ENCODE results near the gene MINDY4. TPM values are rescaled to one million over a fixed set of nuclear protein-coding genes. Genes with fewer than 3 reads are reported as not detected.

Gene MINDY4
- total and polyA plus RNA-seq, 2 of the 4 experiments (the other 2 are of a cell fraction), result 1.8 to 3.6 TPM

- Histone ChIP-seq H2BK120ac (ENCODE audit: low read depth, low read length) (no peak overlapping the region), H3K18ac (ENCODE audit: low read depth, low read length) (no peak overlapping the region), H2BK15ac (ENCODE audit: low read depth, low read length) (no peak overlapping the region), H3K4me1 (ENCODE audit: control insufficient read depth, insufficient read depth, low read length) (peaks cover 6% of the 10 kb centered on the region; the same call in 1 of the 2 replicates), H3K4me2 (ENCODE audit: low read depth, low read length) (no peak overlapping the region), H2BK20ac (ENCODE audit: low read depth, low read length) (no peak overlapping the region), H4K20me1 (ENCODE audit: insufficient read depth, low read length) (no peaks in the 10 kb centered on the region), H3K4me3 (ENCODE audit: insufficient read depth, low read depth, low read length) (no peak overlapping the region), H3K4ac (ENCODE audit: low read depth, low read length) (no peak overlapping the region), H3K23ac (ENCODE audit: low read depth, low read length) (no peak overlapping the region), H4K91ac (ENCODE audit: insufficient read depth, low read depth, low read length) (no peak overlapping the region), H3K14ac (replicated peaks; ENCODE audit: low read depth, low read length) (no peak overlapping the region), H3K27ac (ENCODE audit: insufficient read depth, low read length) (no peak overlapping the region), H2AK5ac (ENCODE audit: low read depth, low read length) (no peak overlapping the region), H2AFZ (replicated peaks; ENCODE audit: low read length, poor library complexity) (no peak overlapping the region), H3K9ac (ENCODE audit: low read depth, low read length) (no peak overlapping the region), H3K9me3 (ENCODE audit: control insufficient read depth, insufficient read depth, low read length) (no peaks in the 10 kb centered on the region), H3K36me3 (ENCODE audit: control insufficient read depth, insufficient read depth, low read length) (no peaks in the 10 kb centered on the region), H3K79me1 (ENCODE audit: low read depth in 1 of 2, low read length in 2 of 2) (peaks cover 0 to 3% of the 10 kb centered on the region in 2 experiments; a peak in 1 of 4 replicates), H3K27me3 (ENCODE audit: control insufficient read depth, insufficient read depth, low read length) (peaks cover 2% of the 10 kb centered on the region; the same call in 1 of the 2 replicates), H4K5ac (ENCODE audit: low read depth, low read length) (no peak overlapping the region), H4K8ac (ENCODE audit: low read depth in 2 of 2, low read length in 2 of 2) (no peak overlapping the region), H2BK5ac (ENCODE audit: low read depth, low read length, poor library complexity, severe bottlenecking) (no peak overlapping the region), H2AK9ac (replicated peaks; ENCODE audit: low read depth, low read length, poor library complexity) (no peak overlapping the region), H3K56ac (ENCODE audit: extremely low read depth, insufficient read depth, low read length) (no peak overlapping the region), H3K9me1 (ENCODE audit: insufficient read depth, low read length) (no peaks in the 10 kb centered on the region)
- ATAC-seq (ENCODE audit: low read depth) (no peak), DNase-seq (no peak)
- no TSS peak for BruUV-seq (replicated peaks)
- no peak for TF ChIP-seq NFE2L2 (IDR thresholded peaks at IDR 0.05; ENCODE audit: low read depth, low read length)
- no peak for TF ChIP-seq MAFK (IDR thresholded peaks at IDR 0.05; ENCODE audit: low read depth, low read length)
- TF ChIP-seq MAZ (IDR thresholded peaks at IDR 0.05; ENCODE audit: borderline replicate concordance, low read depth, low read length), result no peak
- no peak for TF ChIP-seq BHLHE40 (IDR thresholded peaks at IDR 0.05; ENCODE audit: low read depth, low read length)
- TF ChIP-seq, protein P1, sequence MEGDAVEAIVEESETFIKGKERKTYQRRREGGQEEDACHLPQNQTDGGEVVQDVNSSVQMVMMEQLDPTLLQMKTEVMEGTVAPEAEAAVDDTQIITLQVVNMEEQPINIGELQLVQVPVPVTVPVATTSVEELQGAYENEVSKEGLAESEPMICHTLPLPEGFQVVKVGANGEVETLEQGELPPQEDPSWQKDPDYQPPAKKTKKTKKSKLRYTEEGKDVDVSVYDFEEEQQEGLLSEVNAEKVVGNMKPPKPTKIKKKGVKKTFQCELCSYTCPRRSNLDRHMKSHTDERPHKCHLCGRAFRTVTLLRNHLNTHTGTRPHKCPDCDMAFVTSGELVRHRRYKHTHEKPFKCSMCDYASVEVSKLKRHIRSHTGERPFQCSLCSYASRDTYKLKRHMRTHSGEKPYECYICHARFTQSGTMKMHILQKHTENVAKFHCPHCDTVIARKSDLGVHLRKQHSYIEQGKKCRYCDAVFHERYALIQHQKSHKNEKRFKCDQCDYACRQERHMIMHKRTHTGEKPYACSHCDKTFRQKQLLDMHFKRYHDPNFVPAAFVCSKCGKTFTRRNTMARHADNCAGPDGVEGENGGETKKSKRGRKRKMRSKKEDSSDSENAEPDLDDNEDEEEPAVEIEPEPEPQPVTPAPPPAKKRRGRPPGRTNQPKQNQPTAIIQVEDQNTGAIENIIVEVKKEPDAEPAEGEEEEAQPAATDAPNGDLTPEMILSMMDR (conservative IDR thresholded peaks at IDR 0.05; ENCODE audit: low read depth, low read length), result no peak
- no peak for TF ChIP-seq RFX5 (IDR thresholded peaks at IDR 0.05; ENCODE audit: low read depth, low read length)
- TF ChIP-seq FOS (IDR thresholded peaks at IDR 0.05; ENCODE audit: low read depth, low read length), result no peak
- no peak for TF ChIP-seq SMC3 (IDR thresholded peaks at IDR 0.05; ENCODE audit: low read depth, low read length)
- no peak for TF ChIP-seq RAD21 (IDR thresholded peaks at IDR 0.05; ENCODE audit: low read length)
- no peak for TF ChIP-seq MXI1 (IDR thresholded peaks at IDR 0.05; ENCODE audit: borderline replicate concordance, low read depth, low read length)
- TF ChIP-seq, protein P2, sequence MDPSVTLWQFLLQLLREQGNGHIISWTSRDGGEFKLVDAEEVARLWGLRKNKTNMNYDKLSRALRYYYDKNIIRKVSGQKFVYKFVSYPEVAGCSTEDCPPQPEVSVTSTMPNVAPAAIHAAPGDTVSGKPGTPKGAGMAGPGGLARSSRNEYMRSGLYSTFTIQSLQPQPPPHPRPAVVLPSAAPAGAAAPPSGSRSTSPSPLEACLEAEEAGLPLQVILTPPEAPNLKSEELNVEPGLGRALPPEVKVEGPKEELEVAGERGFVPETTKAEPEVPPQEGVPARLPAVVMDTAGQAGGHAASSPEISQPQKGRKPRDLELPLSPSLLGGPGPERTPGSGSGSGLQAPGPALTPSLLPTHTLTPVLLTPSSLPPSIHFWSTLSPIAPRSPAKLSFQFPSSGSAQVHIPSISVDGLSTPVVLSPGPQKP (IDR thresholded peaks at IDR 0.05; ENCODE audit: borderline replicate concordance, low read depth, low read length), result no peak
- no peak for TF ChIP-seq RCOR1 (IDR thresholded peaks at IDR 0.05; ENCODE audit: insufficient replicate concordance, low read length)
- TF ChIP-seq USF2 (IDR thresholded peaks at IDR 0.05; ENCODE audit: low read depth, low read length), result no peak
- no peak for TF ChIP-seq CHD1 (IDR thresholded peaks at IDR 0.05; ENCODE audit: low read depth, low read length)
- TF ChIP-seq CEBPB (IDR thresholded peaks at IDR 0.05; ENCODE audit: low read depth, low read length), result no peak
- TF ChIP-seq POLR2A (IDR thresholded peaks at IDR 0.05; ENCODE audit: low read depth, low read length), result no peak
- ChIA-PET CTCF (no interaction called here), POLR2A (ENCODE audit: unreplicated experiment) (no interaction called here)
- WGBS, 2 experiments (ENCODE audit: extremely low coverage in 2 of 2, insufficient read length in 1 of 2), result 100% methylated on average over 1 of the region's 5 CpGs; no CpG with 5 or more reads in 1 of the 2 experiments
- intact Hi-C loops (cut with micrococcal nuclease) (no loop called here), dilution Hi-C loops (cut with HindIII; ENCODE audit: low sequenced_read_pairs, unreplicated experiment) (no loop called here), in situ Hi-C loops (cut with MboI; ENCODE audit: low sequenced_read_pairs) (no loop called here)
Observed at GRCh38 chr7:30810986-30811385, 39.8 kb downstream of the MINDY4 start.

All from IMR-90 (cell line).